ENCODE measurements around the gene EVC2. TPM values are rescaled to one million over a fixed set of nuclear protein-coding genes. Genes with fewer than 3 reads are reported as not detected.

EVC2 gene
- total and polyA plus RNA-seq, 9 of the 15 experiments (the other 6 are each of a cell fraction or from before 2014, with no cell fraction given), result 0.03 to 0.55 (median 0.38) TPM; not detected in 1

- TF ChIP-seq ZNF12 (CRISPR knock-in tag; IDR thresholded peaks at IDR 0.05), result no peak
- no peak for TF ChIP-seq ETS2 (tag; IDR thresholded peaks at IDR 0.05; ENCODE audit: borderline replicate concordance, poor library complexity, severe bottlenecking)
- TF ChIP-seq, protein P1, sequence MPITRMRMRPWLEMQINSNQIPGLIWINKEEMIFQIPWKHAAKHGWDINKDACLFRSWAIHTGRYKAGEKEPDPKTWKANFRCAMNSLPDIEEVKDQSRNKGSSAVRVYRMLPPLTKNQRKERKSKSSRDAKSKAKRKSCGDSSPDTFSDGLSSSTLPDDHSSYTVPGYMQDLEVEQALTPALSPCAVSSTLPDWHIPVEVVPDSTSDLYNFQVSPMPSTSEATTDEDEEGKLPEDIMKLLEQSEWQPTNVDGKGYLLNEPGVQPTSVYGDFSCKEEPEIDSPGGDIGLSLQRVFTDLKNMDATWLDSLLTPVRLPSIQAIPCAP (CRISPR knock-in tag; IDR thresholded peaks at IDR 0.05; ENCODE audit: borderline replicate concordance), result no peak
- no peak for TF ChIP-seq PYGO2 (tag; IDR thresholded peaks at IDR 0.05)
- TF ChIP-seq GTF2E2 (tag; IDR thresholded peaks at IDR 0.05), result no peak
- TF ChIP-seq SREBF1 (IDR thresholded peaks at IDR 0.05; ENCODE audit: borderline replicate concordance, low read depth, low read length), result no peak
Measured at GRCh38 chr4:5635826-5636195, 72.5 kb downstream of the EVC2 start (continued).

DNA sequence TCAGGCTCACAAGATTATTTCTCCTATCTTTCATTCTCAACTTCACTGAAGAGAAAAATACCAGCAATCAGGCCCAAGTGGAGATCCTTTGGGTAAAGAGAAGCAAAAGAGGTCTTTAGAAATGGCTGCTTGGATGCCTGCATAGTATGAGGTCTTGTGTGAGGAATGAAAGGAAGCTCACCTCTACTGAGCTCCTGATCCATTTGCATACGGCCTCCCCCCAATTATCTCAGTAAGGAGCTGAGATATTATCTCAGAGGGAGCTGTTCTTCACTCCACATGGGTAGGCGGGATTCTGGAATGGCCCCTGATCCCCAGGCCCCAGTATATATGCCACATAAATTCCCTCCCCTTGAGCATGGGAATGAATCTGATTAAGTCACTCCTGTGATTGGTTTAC is 75.8 kb downstream of the EVC2 start:
- H3K79me2 ChIP-seq (ENCODE audit: control insufficient read depth, insufficient read depth, low read length), result no peaks in the 10 kb centered on the region
- POLR2A ChIA-PET, result interaction anchor here (0.9 kb wide), 1 partner anchor 713 kb away, joined by 3 read pairs; no protein-coding TSS in a partner anchor
- CTCF ChIA-PET (ENCODE audit: low intra/inter-chr PET ratio), result no interaction called here
- no peaks in the 10 kb centered on the region for H3K36me3 ChIP-seq (ENCODE audit: control insufficient read depth, insufficient read depth, low read length)
- H4K20me1 ChIP-seq (replicated peaks; ENCODE audit: control insufficient read depth, insufficient read depth, low read length), result no peaks in the 10 kb centered on the region
- H3K9ac ChIP-seq (ENCODE audit: insufficient read depth in 1 of 2, low read depth in 2 of 2, low read length in 2 of 2), result no peak overlapping the region
- H2AFZ ChIP-seq (ENCODE audit: low read depth, low read length), result no peak overlapping the region
- H3K4me3 ChIP-seq, result no peak overlapping the region
- H3K9me1 ChIP-seq (ENCODE audit: control insufficient read depth, insufficient read depth, low read length), result no peaks in the 10 kb centered on the region
- no peak overlapping the region for H3K4me2 ChIP-seq (ENCODE audit: insufficient read depth, low read length)
- DNase-seq (ENCODE audit: extremely low read depth in 1 of 4, low spot score in 3 of 4) (no peak), ATAC-seq (no peak), FAIRE-seq (no peak)
- no TSS peak for BruUV-seq (replicated peaks)
- no peaks in the 10 kb centered on the region for H3K9me3 ChIP-seq (replicated peaks; ENCODE audit: control insufficient read depth, insufficient read depth, low read depth, low read length)
- H3K27me3 ChIP-seq (ENCODE audit: control insufficient read depth in 2 of 2, insufficient read depth in 2 of 2, low read length in 2 of 2), result no peaks in the 10 kb centered on the region
- 0% methylated on average over 2 of the region's 2 CpGs for WGBS (ENCODE audit: insufficient coverage, low coverage, missing lambda C conversion rate)
- intact Hi-C loops (cut with micrococcal nuclease) (no loop called here), in situ Hi-C loops (cut with MboI) (no loop called here)
- H3K27ac ChIP-seq (ENCODE audit: extremely low read depth, low read depth, low read length), result no peak overlapping the region
- TF ChIP-seq TFE3 (CRISPR knock-in tag; IDR thresholded peaks at IDR 0.05) (no peak), DDX20 (tag; IDR thresholded peaks at IDR 0.05; ENCODE audit: low read depth) (no peak)
- TF ChIP-seq, protein P2, sequence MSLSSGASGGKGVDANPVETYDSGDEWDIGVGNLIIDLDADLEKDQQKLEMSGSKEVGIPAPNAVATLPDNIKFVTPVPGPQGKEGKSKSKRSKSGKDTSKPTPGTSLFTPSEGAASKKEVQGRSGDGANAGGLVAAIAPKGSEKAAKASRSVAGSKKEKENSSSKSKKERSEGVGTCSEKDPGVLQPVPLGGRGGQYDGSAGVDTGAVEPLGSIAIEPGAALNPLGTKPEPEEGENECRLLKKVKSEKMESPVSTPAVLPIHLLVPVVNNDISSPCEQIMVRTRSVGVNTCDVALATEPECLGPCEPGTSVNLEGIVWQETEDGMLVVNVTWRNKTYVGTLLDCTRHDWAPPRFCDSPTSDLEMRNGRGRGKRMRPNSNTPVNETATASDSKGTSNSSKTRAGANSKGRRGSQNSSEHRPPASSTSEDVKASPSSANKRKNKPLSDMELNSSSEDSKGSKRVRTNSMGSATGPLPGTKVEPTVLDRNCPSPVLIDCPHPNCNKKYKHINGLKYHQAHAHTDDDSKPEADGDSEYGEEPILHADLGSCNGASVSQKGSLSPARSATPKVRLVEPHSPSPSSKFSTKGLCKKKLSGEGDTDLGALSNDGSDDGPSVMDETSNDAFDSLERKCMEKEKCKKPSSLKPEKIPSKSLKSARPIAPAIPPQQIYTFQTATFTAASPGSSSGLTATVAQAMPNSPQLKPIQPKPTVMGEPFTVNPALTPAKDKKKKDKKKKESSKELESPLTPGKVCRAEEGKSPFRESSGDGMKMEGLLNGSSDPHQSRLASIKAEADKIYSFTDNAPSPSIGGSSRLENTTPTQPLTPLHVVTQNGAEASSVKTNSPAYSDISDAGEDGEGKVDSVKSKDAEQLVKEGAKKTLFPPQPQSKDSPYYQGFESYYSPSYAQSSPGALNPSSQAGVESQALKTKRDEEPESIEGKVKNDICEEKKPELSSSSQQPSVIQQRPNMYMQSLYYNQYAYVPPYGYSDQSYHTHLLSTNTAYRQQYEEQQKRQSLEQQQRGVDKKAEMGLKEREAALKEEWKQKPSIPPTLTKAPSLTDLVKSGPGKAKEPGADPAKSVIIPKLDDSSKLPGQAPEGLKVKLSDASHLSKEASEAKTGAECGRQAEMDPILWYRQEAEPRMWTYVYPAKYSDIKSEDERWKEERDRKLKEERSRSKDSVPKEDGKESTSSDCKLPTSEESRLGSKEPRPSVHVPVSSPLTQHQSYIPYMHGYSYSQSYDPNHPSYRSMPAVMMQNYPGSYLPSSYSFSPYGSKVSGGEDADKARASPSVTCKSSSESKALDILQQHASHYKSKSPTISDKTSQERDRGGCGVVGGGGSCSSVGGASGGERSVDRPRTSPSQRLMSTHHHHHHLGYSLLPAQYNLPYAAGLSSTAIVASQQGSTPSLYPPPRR (CRISPR knock-in tag; IDR thresholded peaks at IDR 0.05; ENCODE audit: borderline replicate concordance), result no peak
- no peaks in the 10 kb centered on the region for H3K4me1 ChIP-seq (replicated peaks in 1 of 2; ENCODE audit: control insufficient read depth in 2 of 2, insufficient read depth in 2 of 2, low read length in 2 of 2)
